Tongue (tissue), 2 donors: ENCODE measurements around the gene CCDC127. TPM values are rescaled to one million over a fixed set of nuclear protein-coding genes. Genes with fewer than 3 reads are reported as not detected.

Experiments used
- DNase-seq: peaks from one replicate; pipeline ENCODE4 v3.0.0-alpha.2; 2015
- total RNA-seq: library from RNA; depleted of rRNA; stranded (reverse); fragments of >200 nt; gene quantifications from one replicate; pipeline ENCODE4 v1.2.3, GENCODE V29; 2014

CCDC127 gene
- total RNA-seq, 1 donor from 2014 or later = 6.3 TPM

- no peak for DNase-seq
Observed at GRCh38 chr5:157126-157715, 60.7 kb downstream of the CCDC127 start.

GRCh38 chr5:156411-157072 lies 61.4 kb downstream of the CCDC127 start:
- no peak for DNase-seq

GRCh38 chr5:155651-156410 lies 62.1 kb downstream of the CCDC127 start:
- no peak for DNase-seq

- no peak for DNase-seq
Observed at GRCh38 chr5:154826-155225, 63.1 kb downstream of the CCDC127 start.

GRCh38 chr5:154236-154635 lies 63.7 kb downstream of the CCDC127 start:
- no peak for DNase-seq

- no peak for DNase-seq
Observed at GRCh38 chr5:153256-153655, 64.7 kb downstream of the CCDC127 start.

- DNase-seq = no peak
Observed at GRCh38 chr5:152077-152476, 65.9 kb downstream of the CCDC127 start.

- DNase-seq = no peak
Observed at GRCh38 chr5:150746-151145, 67.2 kb downstream of the CCDC127 start.

- no peak for DNase-seq
Observed at GRCh38 chr5:149745-150485, 68.0 kb downstream of the CCDC127 start.

GRCh38 chr5:147751-148150 lies 70.2 kb downstream of the CCDC127 start:
- DNase-seq = no peak

Other genes with a start within 250 kb of the CCDC127 start
- 3.3 TPM for gene PLEKHG4B, start 126.0 kb downstream of the CCDC127 start, total RNA-seq
- gene LRRC14B, start 26.7 kb downstream of the CCDC127 start, total RNA-seq = 46.0 TPM
- 201 TPM for gene SDHA, start 167 bp upstream of the CCDC127 start, total RNA-seq
- gene PDCD6, start 53.5 kb upstream of the CCDC127 start, total RNA-seq = 48.3 TPM
- gene AHRR, start 103.6 kb upstream of the CCDC127 start, total RNA-seq = 8.2 TPM
- 48.7 TPM for gene EXOC3, start 225.0 kb upstream of the CCDC127 start, total RNA-seq